Muscle of back (tissue), 13 donors: ENCODE data around the gene ISOC1. TPM values are rescaled to one million over a fixed set of nuclear protein-coding genes. Genes with fewer than 3 reads are reported as not detected.

Experiments used
- DNase-seq, 3 donors: peaks; one replicate each; pipeline versions ENCODE4 v3.0.0 to v3.0.0-alpha.2; 2013
- long read RNA-seq, 9 donors: transcript quantifications; one replicate each; lab custom pipeline, GENCODE V29; 2026
- polyA plus RNA-seq, 10 donors: library from polyadenylated mRNA; unstranded; fragments of 120-200 nt; gene quantifications; one replicate each; pipeline ENCODE4 v1.2.1, GENCODE V29; 2013; ENCODE audit not compliant: insufficient read length in 10 of 10

Gene ISOC1
- polyA plus RNA-seq = 10 to 100 TPM; 24.8 to 31.8 (median 29.1) TPM
- long read RNA-seq, donor 1, transcript ISOC1-201 (5 exons, 1,940 nt) = major isoform, 15 of 20 reads
- long read RNA-seq, donor 1, partial matches to known transcripts = 5 of 20 reads
- long read RNA-seq, donor 1, other reads (novel, unspliced or antisense) = 0 of 20 reads
- long read RNA-seq, donor 2, transcript ISOC1-201 (5 exons, 1,940 nt) = major isoform, 13 of 13 reads
- long read RNA-seq, donor 2, partial matches to known transcripts = 0 of 13 reads
- long read RNA-seq, donor 2, other reads (novel, unspliced or antisense) = 0 of 13 reads
- long read RNA-seq, donor 3 = 0 reads
- long read RNA-seq, donor 4, transcript ISOC1-201 (5 exons, 1,940 nt) = major isoform, 9 of 15 reads
- long read RNA-seq, donor 4, partial matches to known transcripts = 6 of 15 reads
- long read RNA-seq, donor 4, other reads (novel, unspliced or antisense) = 0 of 15 reads
- long read RNA-seq, donor 5, transcript ISOC1-201 (5 exons, 1,940 nt) = major isoform, 23 of 23 reads
- long read RNA-seq, donor 5, partial matches to known transcripts = 0 of 23 reads
- long read RNA-seq, donor 5, other reads (novel, unspliced or antisense) = 0 of 23 reads
- long read RNA-seq, donor 6, transcript ISOC1-201 (5 exons, 1,940 nt) = major isoform, 15 of 15 reads
- long read RNA-seq, donor 6, partial matches to known transcripts = 0 of 15 reads
- long read RNA-seq, donor 6, other reads (novel, unspliced or antisense) = 0 of 15 reads
- long read RNA-seq, donor 7, transcript ISOC1-201 (5 exons, 1,940 nt) = major isoform, 14 of 14 reads
- long read RNA-seq, donor 7, partial matches to known transcripts = 0 of 14 reads
- long read RNA-seq, donor 7, other reads (novel, unspliced or antisense) = 0 of 14 reads
- long read RNA-seq, donor 8, transcript ISOC1-201 (5 exons, 1,940 nt) = major isoform, 10 of 10 reads
- long read RNA-seq, donor 8, partial matches to known transcripts = 0 of 10 reads
- long read RNA-seq, donor 8, other reads (novel, unspliced or antisense) = 0 of 10 reads
- long read RNA-seq, donor 9, partial matches to known transcripts = 0 of 3 reads
- long read RNA-seq, donor 9, other reads (novel, unspliced or antisense) = 0 of 3 reads

DNA sequence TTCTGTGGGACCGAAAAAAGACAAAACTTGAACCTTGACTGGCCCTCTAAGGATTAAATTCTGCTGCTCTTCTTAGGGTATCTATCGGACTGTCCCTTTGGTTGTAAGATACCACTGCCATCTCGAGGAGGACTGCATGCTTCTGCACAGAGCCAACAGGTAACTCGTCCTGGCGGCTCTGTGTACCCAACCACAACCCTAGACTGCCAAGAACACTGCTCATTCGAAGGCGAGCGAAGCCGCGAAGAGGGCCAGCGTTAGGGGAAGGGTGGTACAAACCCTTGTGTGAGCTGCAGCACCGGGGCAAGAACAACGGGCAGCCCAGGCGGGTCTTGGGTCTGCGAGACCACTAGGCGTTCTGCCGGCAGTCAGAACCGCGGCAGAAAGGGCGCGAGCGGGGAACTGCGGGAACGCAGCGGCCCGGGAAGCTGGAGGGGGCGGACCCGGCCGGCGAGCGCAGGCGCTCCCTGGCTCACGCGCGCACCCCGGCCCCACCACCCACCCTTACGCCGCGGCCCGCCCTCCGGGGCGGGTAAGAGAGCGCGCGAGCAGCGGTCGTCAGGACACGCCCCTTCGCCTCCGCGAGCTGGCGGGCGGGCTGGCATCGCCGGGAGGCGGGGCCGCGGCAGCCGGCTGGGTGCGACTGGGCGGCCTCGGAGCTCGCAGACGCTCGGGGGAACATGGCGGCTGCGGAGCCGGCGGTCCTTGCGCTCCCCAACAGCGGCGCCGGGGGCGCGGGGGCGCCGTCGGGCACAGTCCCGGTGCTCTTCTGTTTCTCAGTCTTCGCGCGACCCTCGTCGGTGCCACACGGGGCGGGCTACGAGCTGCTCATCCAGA lies at the start of gene ISOC1:
TSS of gene ISOC1 (plus strand) at position 663 of the 837 bp plus-strand sequence. CDS start at position 681, 18 bp downstream.
- peak; percentile 91 to 97 (median 94) for DNase-seq

DNA sequence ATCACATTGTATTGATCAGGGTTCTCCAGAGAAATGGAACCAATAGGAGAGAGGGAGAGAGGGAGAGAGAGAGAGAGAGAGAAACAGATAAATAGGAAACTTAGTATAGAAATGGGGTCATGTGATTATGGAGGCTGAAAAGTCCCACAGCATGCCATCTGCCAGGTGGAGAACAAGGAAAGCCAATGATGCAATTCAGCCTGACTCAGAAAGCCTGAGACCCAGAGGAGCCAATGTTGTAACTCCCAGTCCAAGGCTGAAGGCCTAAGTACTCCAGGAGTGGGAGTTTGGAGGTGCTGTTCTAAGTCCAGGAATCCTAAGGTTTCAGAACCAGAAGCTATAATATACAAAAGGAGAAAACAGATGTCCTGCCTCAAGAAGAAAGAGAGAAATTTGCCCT lies 48.4 kb upstream of the ISOC1 start:
- no peak for DNase-seq

DNA sequence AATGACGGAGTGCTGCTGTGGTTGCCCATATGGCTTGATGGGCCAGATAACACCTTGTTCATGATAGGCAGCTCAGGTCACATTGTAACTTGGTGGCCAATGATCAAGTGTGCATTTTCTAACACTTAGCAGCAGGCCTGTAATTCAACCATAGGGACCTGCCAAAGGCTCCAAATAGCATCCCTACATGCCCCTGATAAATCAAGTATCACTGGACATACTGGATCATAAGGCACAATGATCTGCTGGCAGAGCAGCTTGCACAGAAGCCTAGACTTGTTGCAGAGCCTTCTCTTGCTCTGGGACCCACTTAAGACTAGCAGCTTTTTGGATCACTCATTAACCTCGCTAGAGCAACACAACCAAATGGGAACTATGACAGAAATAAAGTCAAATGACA lies 46.0 kb upstream of the ISOC1 start:
- peak in 1 of 3 donors; percentile 28 for DNase-seq

DNA sequence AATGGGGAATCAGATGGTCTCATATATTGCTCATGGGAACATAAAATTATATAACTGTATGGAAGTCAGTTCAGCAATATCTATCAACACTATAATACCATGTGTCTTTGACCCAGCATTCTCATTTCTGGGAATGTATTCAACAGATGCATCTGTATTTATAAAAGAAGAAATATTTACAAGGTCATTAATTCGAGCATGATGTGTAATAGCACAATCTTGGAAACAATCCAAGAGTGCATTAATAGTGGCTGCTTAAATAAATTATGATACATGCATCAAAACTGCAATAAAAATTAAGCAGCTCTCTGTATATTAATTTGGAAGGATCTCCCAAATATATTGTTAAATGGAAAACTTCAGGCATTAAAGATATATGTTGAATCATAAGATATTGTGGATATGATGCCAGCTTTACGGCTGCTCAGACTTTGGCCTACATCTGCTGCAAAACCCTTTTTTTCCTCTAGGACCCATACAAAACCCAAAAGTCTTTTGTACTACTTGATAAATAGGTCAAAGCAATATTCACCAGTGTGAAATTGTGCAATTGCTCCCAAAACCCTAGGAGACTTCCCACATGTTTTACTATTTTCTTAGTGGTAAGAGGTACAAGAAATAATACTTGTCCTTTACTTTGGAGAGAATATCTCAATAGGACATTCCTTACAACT lies 45.3 kb upstream of the ISOC1 start:
- peak in 1 of 3 donors; percentile 56 for DNase-seq

DNA sequence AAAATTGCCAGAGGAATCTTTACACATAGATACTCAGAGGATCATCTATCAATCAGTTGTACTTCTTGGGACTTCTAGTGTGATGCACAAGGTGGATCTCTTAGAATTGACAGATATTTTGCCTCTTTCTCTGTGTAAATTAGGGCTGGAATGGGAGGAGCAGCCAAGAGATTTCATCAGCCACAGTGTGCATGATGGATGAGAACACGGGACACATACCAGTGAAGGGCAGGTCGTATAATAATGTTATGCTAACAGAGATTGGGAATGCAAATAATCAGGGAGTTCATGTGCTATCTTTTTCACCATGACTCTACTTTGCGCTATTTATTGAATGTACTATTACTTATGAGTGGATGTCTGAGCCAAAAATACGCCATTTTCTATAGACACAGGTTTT lies 43.3 kb upstream of the ISOC1 start:
- no peak for DNase-seq

DNA sequence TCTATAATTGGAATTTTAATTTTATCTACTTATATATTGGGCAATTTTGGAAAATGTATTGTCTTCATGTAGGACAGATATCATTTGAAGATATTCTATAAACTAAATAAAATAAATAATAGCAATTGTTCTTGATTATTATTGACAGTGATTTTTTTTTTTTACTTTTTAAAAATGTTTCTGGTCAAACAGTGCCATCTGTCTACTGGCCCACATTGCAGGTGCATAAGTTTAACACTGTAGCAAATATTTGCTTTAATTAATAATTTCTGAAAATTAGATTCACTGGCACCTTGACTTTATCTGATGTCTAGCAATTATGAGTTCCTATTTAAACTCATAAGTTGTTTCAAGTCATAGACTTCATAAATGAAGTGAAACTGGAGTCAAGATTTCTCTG lies 41.1 kb upstream of the ISOC1 start:
- DNase-seq = no peak

DNA sequence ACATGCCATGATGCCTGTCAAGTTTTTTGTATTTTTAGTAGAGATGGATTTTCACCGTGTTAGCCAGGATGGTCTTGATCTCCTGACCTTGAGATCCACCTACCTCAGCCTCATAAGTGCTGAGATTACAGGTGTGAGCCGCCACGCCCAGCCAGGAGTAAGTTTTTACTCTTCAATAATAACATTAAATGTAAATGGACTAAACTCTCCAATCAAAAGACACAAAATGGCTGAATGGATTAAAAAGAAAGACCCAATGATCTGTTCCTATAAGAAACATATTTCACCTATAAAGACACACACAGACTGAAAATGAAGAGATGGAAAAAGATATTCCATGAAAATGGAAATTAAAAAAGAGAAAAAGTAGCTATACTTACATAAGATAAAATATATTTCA lies 37.2 kb upstream of the ISOC1 start:
- DNase-seq = no peak

DNA sequence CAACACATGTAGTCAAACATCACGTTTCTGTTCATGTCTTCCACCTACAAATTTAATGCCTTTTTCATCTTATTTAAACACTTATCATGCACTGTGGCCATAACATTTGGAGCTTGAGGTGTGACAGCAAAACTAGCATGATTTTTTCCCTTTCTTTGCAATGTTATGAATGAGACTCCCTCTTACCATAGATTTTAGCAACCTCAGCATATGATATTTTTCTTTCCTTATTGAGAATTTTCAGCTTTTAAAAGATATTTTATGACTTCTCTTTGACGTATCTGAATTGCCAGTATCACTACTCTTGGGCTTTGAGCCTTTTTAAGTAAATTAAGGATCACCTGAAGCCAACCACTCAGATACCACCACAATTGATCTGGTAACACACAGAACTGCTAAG lies 32.7 kb upstream of the ISOC1 start:
- no peak for DNase-seq

DNA sequence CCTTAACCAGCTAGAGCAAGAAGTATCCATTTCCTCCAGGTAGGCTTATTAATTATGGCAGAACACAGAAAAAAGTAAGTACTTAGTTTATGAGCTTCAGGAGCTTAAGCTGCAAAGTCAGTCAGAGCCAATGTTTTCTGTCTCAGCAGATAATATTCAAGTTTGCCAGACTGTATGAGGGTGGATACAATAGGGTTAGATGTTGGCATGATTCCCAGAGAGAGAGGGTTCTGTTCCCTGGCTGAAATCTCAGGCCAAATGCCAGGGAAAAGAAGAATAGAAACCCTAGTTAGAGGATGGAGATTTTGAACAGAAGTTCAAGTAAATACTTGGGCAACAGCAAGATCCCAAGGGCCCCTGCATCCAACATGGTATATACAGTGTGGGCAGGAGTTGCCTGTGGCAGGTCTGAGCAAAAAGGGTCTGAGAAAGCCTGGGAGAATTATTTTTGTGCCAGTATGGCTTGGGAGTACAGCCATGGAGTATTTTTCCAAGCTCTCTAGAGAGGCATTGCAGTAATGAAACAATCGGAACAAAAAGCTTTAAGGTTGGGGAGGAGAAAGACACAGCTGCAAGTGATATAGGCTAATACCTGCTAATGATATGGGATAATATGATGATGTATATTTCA lies 31.0 kb upstream of the ISOC1 start:
- DNase-seq = peak in 1 of 3 donors; percentile 53

DNA sequence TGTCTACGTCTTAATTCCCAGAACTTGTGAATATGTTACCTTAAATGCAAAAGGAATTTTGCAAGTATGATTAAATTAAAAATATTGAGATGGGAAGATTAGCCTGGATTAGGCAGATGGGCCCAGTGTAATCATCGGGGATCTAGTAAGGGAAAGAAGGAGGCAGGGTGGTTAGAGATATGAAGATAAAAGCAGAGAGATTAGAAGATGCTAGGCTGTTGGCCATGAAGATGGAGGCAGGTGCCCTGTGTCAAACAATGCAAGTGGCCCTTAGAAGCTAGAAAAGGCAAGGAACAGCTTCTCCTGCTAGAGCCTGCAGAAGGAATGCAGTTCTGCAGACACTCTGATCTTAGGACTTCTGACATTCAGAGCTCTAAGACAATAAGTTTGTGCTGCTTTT lies 28.8 kb upstream of the ISOC1 start:
- DNase-seq = no peak

DNA sequence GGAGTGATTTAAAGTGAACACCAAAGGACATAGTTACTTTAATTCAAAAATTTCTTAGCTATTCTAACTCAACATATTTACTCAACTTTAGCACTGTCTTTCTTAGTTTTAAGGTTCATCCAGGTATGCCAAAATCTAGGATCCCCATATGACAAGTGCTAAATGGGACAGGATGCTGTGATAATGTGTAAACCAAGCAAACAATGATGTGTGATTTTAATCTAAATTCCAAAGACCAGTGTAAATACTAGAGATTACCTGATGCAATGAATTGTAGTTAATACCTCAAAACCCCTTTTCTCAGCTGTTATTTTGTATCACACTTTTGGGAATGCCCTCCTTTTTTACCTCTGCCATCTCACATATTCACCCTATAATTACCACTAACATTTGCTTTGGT lies 26.8 kb upstream of the ISOC1 start:
- DNase-seq = no peak

DNA sequence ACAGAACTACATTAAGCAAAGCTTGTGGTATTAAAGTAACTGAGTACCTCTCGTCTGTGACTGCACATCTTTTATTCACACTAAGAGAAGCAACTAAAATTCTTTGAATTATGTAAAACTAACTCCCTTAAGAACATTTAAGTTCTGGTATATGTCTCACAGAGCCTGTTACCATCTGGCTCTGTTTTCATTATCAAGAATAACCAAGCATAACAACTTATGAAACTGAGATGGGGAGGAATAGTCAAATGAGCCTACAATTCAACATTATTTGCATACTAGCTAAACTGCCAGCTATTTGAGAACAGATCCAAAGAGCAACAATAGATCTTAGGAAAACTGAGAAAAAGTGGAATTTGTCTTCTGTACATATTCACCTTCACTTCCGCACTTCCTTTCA lies 25.3 kb upstream of the ISOC1 start:
- no peak for DNase-seq

DNA sequence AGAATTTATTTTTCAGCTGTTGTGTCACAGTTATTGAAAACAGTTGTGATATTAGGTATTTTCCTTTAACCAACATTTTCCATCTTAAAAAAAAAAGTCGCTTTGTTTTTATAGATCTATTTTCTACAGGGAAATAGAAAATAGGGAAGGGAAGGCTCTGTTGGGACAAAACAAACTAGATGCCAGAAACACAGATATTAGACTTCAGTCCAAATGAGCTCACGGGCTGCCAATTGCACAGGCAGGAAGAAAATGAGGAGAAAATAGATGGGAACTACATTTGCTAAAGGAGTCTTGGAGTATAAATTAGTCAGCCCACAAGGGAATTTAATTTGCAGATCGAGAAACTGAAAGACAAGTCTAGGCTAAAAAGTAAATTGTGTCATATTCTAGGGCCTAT lies 21.4 kb upstream of the ISOC1 start:
- DNase-seq = peak; percentile 30 to 76 (median 59)

DNA sequence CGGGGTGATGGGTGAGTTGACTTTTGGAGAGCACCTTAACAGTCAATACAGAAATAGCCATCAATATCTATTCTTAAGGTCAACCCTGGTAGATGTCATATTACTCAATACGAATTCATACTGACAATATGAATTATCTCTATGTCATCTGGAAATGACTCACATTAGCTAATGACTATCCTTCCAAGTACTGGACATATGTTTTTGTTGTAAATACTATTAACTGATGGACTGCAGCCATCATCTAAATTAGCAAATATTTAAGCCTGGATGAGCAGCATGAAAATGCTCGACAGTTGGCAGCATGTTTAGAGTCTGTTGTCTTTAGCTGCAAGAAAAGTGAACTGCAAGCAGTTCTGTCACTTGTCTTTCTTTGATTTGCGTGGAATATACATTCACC lies 19.6 kb upstream of the ISOC1 start:
- peak; percentile 45 to 75 (median 67) for DNase-seq

DNA sequence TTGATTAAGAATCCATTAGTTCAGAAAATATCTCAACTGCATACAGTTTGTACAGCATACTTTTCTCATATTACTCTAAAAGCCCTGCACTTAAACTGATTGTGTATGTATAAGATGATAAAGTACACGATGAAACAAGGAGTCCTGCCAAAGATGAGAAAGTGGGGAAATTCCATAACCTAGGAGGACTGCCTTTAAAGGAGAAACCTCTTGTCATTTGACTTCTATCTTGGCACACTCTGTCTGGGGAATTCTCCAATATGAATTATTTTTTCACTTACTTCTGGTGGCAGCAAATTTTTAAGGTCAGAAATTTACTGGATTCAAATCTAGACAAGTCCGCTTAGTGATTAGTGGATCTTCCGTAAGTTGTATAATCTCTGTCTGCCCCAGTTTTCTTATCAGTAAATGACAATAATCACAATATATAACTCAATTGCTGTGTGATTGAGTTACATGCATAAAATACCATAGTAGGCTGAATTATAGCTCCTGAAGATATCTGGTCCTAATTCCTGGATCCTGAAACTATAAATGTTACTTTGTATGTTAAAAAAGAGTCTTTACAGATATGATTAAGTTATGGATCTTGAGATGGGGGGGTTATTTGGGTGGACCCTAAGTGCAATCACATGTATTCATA lies 17.0 kb upstream of the ISOC1 start:
- DNase-seq = no peak

DNA sequence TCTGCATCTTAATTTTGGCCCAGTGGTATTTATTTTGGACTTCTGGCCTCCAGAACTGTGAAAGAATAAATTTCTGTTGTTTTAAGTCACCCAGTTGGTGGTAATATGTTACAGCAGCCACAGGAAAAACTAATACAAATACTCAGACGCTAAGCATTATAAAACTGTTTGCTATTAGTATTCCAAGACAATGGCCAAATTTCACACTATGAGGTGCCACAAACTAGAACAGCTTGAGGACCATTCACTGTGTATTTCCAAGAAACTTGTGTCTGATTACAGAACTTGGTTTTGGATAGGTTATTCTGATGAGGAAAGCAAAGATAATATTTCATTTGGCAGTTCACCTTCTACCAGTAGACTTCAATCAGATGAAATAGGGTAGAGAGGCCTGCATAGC lies 16.3 kb upstream of the ISOC1 start:
- DNase-seq = no peak

DNA sequence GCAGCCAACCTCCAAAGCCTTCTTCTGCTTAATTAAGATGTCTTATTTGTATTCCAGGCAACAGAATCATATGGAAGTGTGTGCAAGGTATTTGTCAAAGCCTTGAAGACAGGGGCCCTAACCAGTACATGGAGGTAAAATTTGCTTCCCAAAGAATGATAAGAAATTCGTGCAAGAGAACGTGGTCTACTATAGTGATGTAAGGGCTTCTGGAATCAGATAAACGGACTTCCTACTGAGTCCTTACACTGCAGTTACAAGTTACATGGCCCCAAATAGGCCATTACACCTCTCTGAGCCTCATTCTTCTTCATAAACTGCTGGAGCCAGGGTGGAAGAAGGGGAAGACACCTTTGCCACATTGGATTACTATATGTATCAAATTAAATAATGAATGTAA lies 15.9 kb upstream of the ISOC1 start:
- no peak for DNase-seq

DNA sequence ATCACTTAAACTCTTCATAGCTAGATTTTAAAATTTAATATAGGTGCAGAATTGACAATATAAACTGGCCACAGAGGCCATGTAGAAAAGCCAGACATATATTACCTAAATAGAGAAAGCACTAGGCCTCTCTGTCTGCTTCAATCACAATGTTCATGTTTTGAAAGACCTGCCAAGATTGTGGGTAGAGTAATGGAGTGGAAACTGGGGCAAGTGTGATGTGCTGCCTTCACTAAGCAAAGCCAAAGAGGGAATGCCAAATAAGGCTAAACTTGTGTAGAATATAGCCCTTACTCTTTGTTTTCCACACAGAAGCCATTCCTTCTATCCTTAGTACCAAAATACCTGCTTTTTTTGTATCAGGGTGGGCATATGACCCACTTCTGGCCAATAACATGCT lies 15.1 kb upstream of the ISOC1 start:
- DNase-seq = no peak

DNA sequence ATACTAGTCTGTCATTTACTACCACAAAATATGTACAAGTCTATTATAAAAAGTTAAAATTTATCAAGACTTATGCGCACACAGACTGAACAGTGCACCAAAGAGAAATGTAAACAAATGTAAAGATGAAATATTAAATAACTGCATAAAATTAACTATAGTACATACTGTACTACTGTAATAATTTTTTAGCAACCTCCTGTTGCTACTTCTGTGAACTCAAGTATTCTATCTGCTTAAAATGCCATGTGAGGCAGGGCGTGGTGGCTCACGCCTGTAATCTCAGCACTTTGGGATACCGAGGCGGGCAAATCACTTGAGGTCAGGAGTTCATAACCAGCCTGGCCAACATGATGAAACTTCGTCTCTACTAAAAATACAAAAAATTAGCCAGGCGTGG lies 13.8 kb upstream of the ISOC1 start:
- DNase-seq = no peak
